Trophoblast cell (in vitro differentiated cells and primary cell): ENCODE data around the gene ZXDC.

Experiments
- DNase-seq, 2 donors: peaks; one replicate each; pipeline ENCODE4 v3.0.0-alpha.2; 2016
- H2AFZ ChIP-seq: 2 replicates; pipeline ENCODE4 v1.6.1; 2013; ENCODE audit warnings: low read length, moderate library complexity, mild to moderate bottlenecking; ENCODE audit not compliant: insufficient read depth, poor library complexity
- H2AK5ac ChIP-seq: 2 replicates; pipeline ENCODE4 v1.6.1; 2013; ENCODE audit warnings: mild to moderate bottlenecking, low read length
- H2BK120ac ChIP-seq: 2 replicates; pipeline ENCODE4 v1.6.1; 2013; ENCODE audit warnings: low read length, mild to moderate bottlenecking, moderate library complexity; ENCODE audit not compliant: insufficient read depth, poor library complexity
- H2BK12ac ChIP-seq: 2 replicates; pipeline ENCODE4 v1.6.1; 2013; ENCODE audit warnings: mild to moderate bottlenecking, low read length, moderate library complexity
- H2BK5ac ChIP-seq: 2 replicates; pipeline ENCODE4 v1.6.1; 2013; ENCODE audit warnings: low read length, low read depth, moderate library complexity, mild to moderate bottlenecking; ENCODE audit not compliant: poor library complexity
- H3K14ac ChIP-seq: 2 replicates; pipeline ENCODE4 v1.6.1; 2013; ENCODE audit warnings: mild to moderate bottlenecking, low read length
- H3K18ac ChIP-seq: 2 replicates; pipeline ENCODE4 v1.6.1; 2013; ENCODE audit warnings: mild to moderate bottlenecking, low read length
- H3K23ac ChIP-seq: 2 replicates; pipeline ENCODE4 v1.6.1; 2013; ENCODE audit warnings: low read length
- H3K27ac ChIP-seq: 2 replicates; pipeline ENCODE4 v1.5.1; 2013; ENCODE audit warnings: low read depth, mild to moderate bottlenecking, inconsistent platforms, low read length, moderate library complexity
- H3K27me3 ChIP-seq: 2 replicates; pipeline ENCODE4 v1.6.1; 2013; ENCODE audit warnings: inconsistent platforms, mild to moderate bottlenecking, low read length, moderate library complexity; ENCODE audit not compliant: insufficient read depth
- H3K36me3 ChIP-seq, 2 experiments: 1 replicate in 1 of 2; 2 replicates in 1 of 2; pipeline ENCODE4 v1.6.1; 2013; ENCODE audit warnings: low read length in 2 of 2, mild to moderate bottlenecking in 2 of 2, moderate library complexity in 1 of 2; ENCODE audit not compliant: insufficient read depth in 2 of 2, control insufficient read depth in 1 of 2
- H3K4ac ChIP-seq: 2 replicates; pipeline ENCODE4 v1.6.1; 2013; ENCODE audit warnings: low read depth, mild to moderate bottlenecking, low read length, moderate library complexity
- H3K4me1 ChIP-seq, 2 experiments: 1 replicate in 1 of 2; 2 replicates in 1 of 2; pipeline ENCODE4 v1.6.1; 2013; ENCODE audit warnings: low read length in 2 of 2, mild to moderate bottlenecking in 2 of 2, moderate library complexity in 1 of 2; ENCODE audit not compliant: insufficient read depth in 2 of 2, control insufficient read depth in 1 of 2
- H3K4me2 ChIP-seq: 2 replicates; pipeline ENCODE4 v1.6.1; 2013; ENCODE audit warnings: inconsistent platforms, mild to moderate bottlenecking, low read length, moderate library complexity
- H3K4me3 ChIP-seq: 2 replicates; pipeline ENCODE4 v1.5.1; 2013; ENCODE audit warnings: mild to moderate bottlenecking, low read depth, low read length, inconsistent platforms
- H3K79me1 ChIP-seq: one replicate; pipeline ENCODE4 v1.6.1; 2013; ENCODE audit warnings: low read length
- H3K79me2 ChIP-seq: 2 replicates; pipeline ENCODE4 v1.6.1; 2013; ENCODE audit warnings: low read length, mild to moderate bottlenecking; ENCODE audit not compliant: control insufficient read depth, insufficient read depth, poor library complexity
- H3K9ac ChIP-seq: 2 replicates; pipeline ENCODE4 v1.6.1; 2013; ENCODE audit warnings: mild to moderate bottlenecking, low read length
- H3K9me3 ChIP-seq: 2 replicates; pipeline ENCODE4 v1.6.1; 2013; ENCODE audit warnings: low read depth, mild to moderate bottlenecking, control low read depth, inconsistent platforms, low read length; ENCODE audit not compliant: insufficient read depth
- H4K12ac ChIP-seq: 2 replicates; pipeline ENCODE4 v1.6.1; 2013; ENCODE audit warnings: low read depth, mild to moderate bottlenecking, low read length, moderate library complexity
- H4K8ac ChIP-seq: 2 replicates; pipeline ENCODE4 v1.6.1; 2013; ENCODE audit warnings: low read depth, mild to moderate bottlenecking, low read length, moderate library complexity
- H4K91ac ChIP-seq: one replicate; pipeline ENCODE4 v1.6.1; 2013; ENCODE audit warnings: low read depth, mild to moderate bottlenecking, low read length, moderate library complexity
- WGBS: extraction: QIAGEN DNeasy Blood & Tissue Kit; methylation state at CpG from one replicate; pipeline ENCODE4 v1.1.7; 2013; ENCODE audit warnings: missing lambda C conversion rate; ENCODE audit not compliant: insufficient read length, insufficient coverage; ENCODE audit errors: extremely low coverage; 5-methylcytosine and 5-hydroxymethylcytosine counted together

Gene ZXDC

GRCh38 chr3:126390751-126391150 is 84.9 kb downstream of the ZXDC start:
- H3K9ac ChIP-seq = no peak overlapping the region
- H3K4me1 ChIP-seq = peaks cover 2 to 13% of the 10 kb centered on the region in 2 experiments
- H2AFZ ChIP-seq = no peak overlapping the region
- no peak overlapping the region for H3K14ac ChIP-seq
- peaks cover 2% of the 10 kb centered on the region for H3K79me2 ChIP-seq
- no CpG with 5 or more reads among the region's 4 CpGs for WGBS
- H4K8ac ChIP-seq = no peak overlapping the region
- H2BK12ac ChIP-seq = no peak overlapping the region
- no peak overlapping the region for H3K4ac ChIP-seq
- H4K91ac ChIP-seq = no peak overlapping the region
- H3K27ac ChIP-seq = no peak overlapping the region
- H2BK5ac ChIP-seq = no peak overlapping the region
- H2AK5ac ChIP-seq = no peak overlapping the region
- no peak for DNase-seq
- no peak overlapping the region for H4K12ac ChIP-seq
- no peaks in the 10 kb centered on the region for H3K36me3 ChIP-seq
- H3K4me3 ChIP-seq = no peak overlapping the region
- H2BK120ac ChIP-seq = no peak overlapping the region
- peaks cover 18% of the 10 kb centered on the region for H3K27me3 ChIP-seq
- H3K4me2 ChIP-seq = no peak overlapping the region
- no peak overlapping the region for H3K18ac ChIP-seq
- peaks cover 3% of the 10 kb centered on the region for H3K79me1 ChIP-seq
- H3K9me3 ChIP-seq = peaks cover 2% of the 10 kb centered on the region
- H3K23ac ChIP-seq = no peak overlapping the region

DNA sequence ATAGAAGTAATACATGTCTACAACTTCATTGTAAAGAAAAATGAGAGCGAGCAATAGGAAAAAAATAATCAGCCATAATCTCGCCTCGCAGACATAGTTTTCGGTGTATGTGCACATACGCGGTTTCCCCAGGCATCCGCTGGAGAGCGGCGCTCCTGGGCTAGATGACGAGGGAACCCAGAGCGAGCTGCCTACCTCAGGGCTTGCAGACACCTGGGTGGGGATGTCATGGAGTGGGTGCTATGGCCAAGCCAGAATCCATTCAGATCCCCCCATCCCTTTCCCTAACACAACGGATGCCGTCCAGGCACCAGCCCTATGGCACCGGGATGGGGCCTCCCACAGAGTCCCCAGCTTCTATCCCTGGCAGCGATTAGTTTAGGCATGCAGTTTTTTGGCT is 85.5 kb downstream of the ZXDC start:
- Histone ChIP-seq H3K79me2 (peaks cover 2% of the 10 kb centered on the region), H3K27me3 (peaks cover 14% of the 10 kb centered on the region), H4K12ac (no peak overlapping the region), H3K79me1 (peaks cover 3% of the 10 kb centered on the region), H4K8ac (no peak overlapping the region), H3K18ac (no peak overlapping the region), H3K4me2 (no peak overlapping the region), H2BK5ac (no peak overlapping the region), H3K27ac (no peak overlapping the region), H3K36me3 (no peaks in the 10 kb centered on the region), H3K4me1 (peaks cover 2 to 13% of the 10 kb centered on the region in 2 experiments), H4K91ac (no peak overlapping the region), H2AFZ (no peak overlapping the region), H2BK120ac (no peak overlapping the region), H3K9me3 (peaks cover 2% of the 10 kb centered on the region), H3K9ac (no peak overlapping the region), H3K4me3 (no peak overlapping the region), H3K4ac (no peak overlapping the region), H3K23ac (no peak overlapping the region), H2AK5ac (no peak overlapping the region), H2BK12ac (no peak overlapping the region), H3K14ac (no peak overlapping the region)
- whole genome bisulfite sequencing = no CpG with 5 or more reads among the region's 15 CpGs
- DNase-seq = peak; percentile 43 to 66

DNA sequence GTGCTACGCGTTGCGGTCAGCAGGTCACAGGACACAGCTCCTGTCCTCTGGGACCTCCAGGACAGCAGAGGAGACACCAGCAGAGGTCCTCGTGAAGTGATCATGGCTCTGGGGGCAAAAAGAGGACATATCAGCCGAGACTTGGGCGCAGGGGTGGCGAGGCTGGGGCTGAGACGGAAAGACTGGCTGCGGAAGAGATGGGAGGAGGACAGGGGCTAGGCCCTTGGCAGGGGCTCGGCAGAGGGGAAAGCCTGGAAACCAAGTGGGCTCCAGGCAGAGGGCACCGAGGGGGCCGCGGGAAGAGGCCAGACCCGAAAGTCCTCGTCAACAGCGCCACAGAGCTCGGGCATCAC is 85.9 kb downstream of the ZXDC start:
- WGBS = no CpG with 5 or more reads among the region's 17 CpGs
- H3K27me3 ChIP-seq = peaks cover 10% of the 10 kb centered on the region
- no peak overlapping the region for H3K18ac ChIP-seq
- DNase-seq = no peak
- no peaks in the 10 kb centered on the region for H3K36me3 ChIP-seq
- H3K14ac ChIP-seq = no peak overlapping the region
- no peak overlapping the region for H2BK120ac ChIP-seq
- no peak overlapping the region for H4K12ac ChIP-seq
- H3K27ac ChIP-seq = no peak overlapping the region
- no peak overlapping the region for H3K4me3 ChIP-seq
- no peak overlapping the region for H2AK5ac ChIP-seq
- H3K79me1 ChIP-seq = peaks cover 3% of the 10 kb centered on the region
- H3K4me1 ChIP-seq = peaks cover 2 to 9% of the 10 kb centered on the region in 2 experiments
- H3K9me3 ChIP-seq = peaks cover 2% of the 10 kb centered on the region
- H4K8ac ChIP-seq = no peak overlapping the region
- H3K79me2 ChIP-seq = peaks cover 2% of the 10 kb centered on the region
- no peak overlapping the region for H2BK5ac ChIP-seq
- no peak overlapping the region for H3K4ac ChIP-seq
- H2AFZ ChIP-seq = no peak overlapping the region
- no peak overlapping the region for H2BK12ac ChIP-seq
- peak overlapping the region; percentile 32 for H3K4me2 ChIP-seq
- H4K91ac ChIP-seq = no peak overlapping the region
- no peak overlapping the region for H3K23ac ChIP-seq
- H3K9ac ChIP-seq = no peak overlapping the region

DNA sequence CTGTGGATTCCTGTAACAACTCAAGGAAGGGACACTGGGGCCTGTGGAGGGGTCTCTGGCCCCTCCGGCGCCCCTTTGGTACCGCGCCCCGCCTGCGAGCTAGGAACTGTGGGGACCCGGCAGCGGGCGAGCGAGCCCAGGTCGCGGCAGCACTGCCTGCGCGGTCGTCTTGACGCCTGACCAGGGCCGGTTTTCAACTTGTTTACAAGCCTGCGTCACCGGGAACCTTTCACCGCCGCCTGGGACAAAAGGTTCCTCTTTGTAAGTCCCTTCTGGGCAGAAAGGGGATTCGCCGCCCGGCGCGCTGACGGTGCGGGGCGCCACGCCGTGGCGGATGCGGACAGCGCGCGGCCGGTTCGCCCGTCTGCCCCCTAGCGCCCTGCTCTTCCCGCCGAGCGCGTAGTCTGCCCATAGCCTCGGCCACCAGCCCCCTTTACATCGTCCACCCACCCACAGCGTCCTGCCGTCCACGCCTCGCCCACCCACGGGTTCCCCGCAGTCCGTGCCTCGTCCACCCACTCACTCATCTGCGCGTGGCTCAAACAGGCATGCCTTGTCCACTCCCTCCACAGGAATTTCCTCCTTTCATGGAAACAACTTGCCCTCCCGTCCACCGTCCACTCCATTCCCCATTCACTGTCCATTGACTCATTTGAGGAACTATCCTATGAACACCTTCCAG is 86.4 kb downstream of the ZXDC start:
- Histone ChIP-seq H2BK5ac (no peak overlapping the region), H3K27me3 (peaks cover 6% of the 10 kb centered on the region), H2AK5ac (no peak overlapping the region), H3K4ac (no peak overlapping the region), H3K23ac (no peak overlapping the region), H3K9me3 (peaks cover 2% of the 10 kb centered on the region), H2BK120ac (peak overlapping the region; percentile 80), H3K14ac (peak overlapping the region; percentile 61), H3K79me2 (peaks cover 2% of the 10 kb centered on the region), H2AFZ (peak overlapping the region; percentile 80), H2BK12ac (peak overlapping the region; percentile 23), H3K18ac (peak overlapping the region; percentile 29), H4K91ac (peak overlapping the region; percentile 72), H3K36me3 (no peaks in the 10 kb centered on the region), H3K4me1 (peaks cover 2 to 6% of the 10 kb centered on the region in 2 experiments), H3K4me2 (peak overlapping the region; percentile 79), H3K79me1 (peaks cover 3% of the 10 kb centered on the region), H3K4me3 (peak overlapping the region; percentile 33), H4K8ac (peak overlapping the region; percentile 82), H3K9ac (peak overlapping the region; percentile 45), H3K27ac (no peak overlapping the region), H4K12ac (peak overlapping the region; percentile 71)
- WGBS = no CpG with 5 or more reads among the region's 58 CpGs
- DNase-seq = peak; percentile 93 to 94
